ENCODE measurements around the gene RFESD. TPM values are rescaled to one million over a fixed set of nuclear protein-coding genes. Genes with fewer than 3 reads are reported as not detected.

Gene RFESD
- polyA plus RNA-seq, 3 donors, result 0.15 to 1.4 (median 0.24) TPM

GRCh38 chr5:95664204-95664786 lies 17.7 kb downstream of the RFESD start:
- Mint-ChIP-seq H3K9me3 (no peaks in the 10 kb centered on the region), H3K4me3 (no peak overlapping the region), H3K27me3 (ENCODE audit: low read depth in 3 of 3) (no peaks in the 10 kb centered on the region), H3K27ac (no peak overlapping the region), H3K4me1 (peaks cover 7% of the 10 kb centered on the region), H3K36me3 (no peaks in the 10 kb centered on the region)
- no peak overlapping the region for H3K4me2 ChIP-seq (replicated peaks; ENCODE audit: extremely low read depth, low read length, poor library complexity, severe bottlenecking)
- H3K4me3 ChIP-seq (replicated peaks in 1 of 3; ENCODE audit: low read depth in 2 of 3, low read length in 3 of 3), result no peak overlapping the region
- TF ChIP-seq CTCF (IDR thresholded peaks at IDR 0.05), result peak; percentile 84
- H3K36me3 ChIP-seq (replicated peaks in 1 of 2; ENCODE audit: control insufficient read depth in 1 of 2, insufficient read depth in 2 of 2, low read length in 2 of 2), result no peaks in the 10 kb centered on the region
- H3K9me3 ChIP-seq (replicated peaks in 1 of 2; ENCODE audit: control insufficient read depth in 1 of 2, insufficient read depth in 1 of 2, low read length in 2 of 2), result no peaks in the 10 kb centered on the region
- intact Hi-C loops (cut with micrococcal nuclease), result loop anchor here in 1 of 2 donors (5.0 kb wide), 1 partner anchor 933 kb away; no protein-coding TSS in a partner anchor
- H3K9ac ChIP-seq (ENCODE audit: insufficient read depth, low read length, poor library complexity, severe bottlenecking), result no peak overlapping the region
- H2AFZ ChIP-seq (ENCODE audit: insufficient read depth, low read depth, low read length, poor library complexity, severe bottlenecking), result no peak overlapping the region
- no peaks in the 10 kb centered on the region for H4K20me1 ChIP-seq (ENCODE audit: insufficient read depth, low read length)
- H3K27me3 ChIP-seq (ENCODE audit: control insufficient read depth in 2 of 2, insufficient read depth in 2 of 2, low read length in 2 of 2), result no peaks in the 10 kb centered on the region
- peaks cover 3 to 10% of the 10 kb centered on the region in 2 donors for H3K4me1 ChIP-seq (ENCODE audit: control insufficient read depth in 1 of 2, insufficient read depth in 2 of 2, low read length in 2 of 2)
- DNase-seq, result peak in 2 of 3 donors; percentile 21 to 44
- 67% methylated on average over 1 of the region's 3 CpGs for WGBS (ENCODE audit: insufficient coverage)
- H3K27ac ChIP-seq (ENCODE audit: low read depth in 1 of 2, low read length in 2 of 2), result no peak overlapping the region
- H3K79me2 ChIP-seq (ENCODE audit: insufficient read depth, low read length), result no peaks in the 10 kb centered on the region

GRCh38 chr5:95667061-95667618 lies 20.6 kb downstream of the RFESD start:
- no peaks in the 10 kb centered on the region for H3K27me3 Mint-ChIP-seq (ENCODE audit: low read depth in 3 of 3)
- no peaks in the 10 kb centered on the region for H3K9me3 ChIP-seq (replicated peaks in 1 of 2; ENCODE audit: control insufficient read depth in 1 of 2, insufficient read depth in 1 of 2, low read length in 2 of 2)
- no peaks in the 10 kb centered on the region for H3K36me3 Mint-ChIP-seq
- intact Hi-C loops (cut with micrococcal nuclease), result loop anchor here in 1 of 2 donors (5.0 kb wide), 1 partner anchor 180 kb away; no protein-coding TSS in a partner anchor
- H3K9me3 Mint-ChIP-seq, result no peaks in the 10 kb centered on the region
- no peak overlapping the region for H3K27ac ChIP-seq (ENCODE audit: low read depth in 1 of 2, low read length in 2 of 2)
- H3K79me2 ChIP-seq (ENCODE audit: insufficient read depth, low read length), result no peaks in the 10 kb centered on the region
- no peaks in the 10 kb centered on the region for H3K36me3 ChIP-seq (replicated peaks in 1 of 2; ENCODE audit: control insufficient read depth in 1 of 2, insufficient read depth in 2 of 2, low read length in 2 of 2)
- H3K4me3 ChIP-seq (replicated peaks in 1 of 3; ENCODE audit: low read depth in 2 of 3, low read length in 3 of 3), result no peak overlapping the region
- no peak overlapping the region for H3K27ac Mint-ChIP-seq
- H3K4me2 ChIP-seq (replicated peaks; ENCODE audit: extremely low read depth, low read length, poor library complexity, severe bottlenecking), result no peak overlapping the region
- peak in 2 of 3 donors; percentile 31 to 32 for DNase-seq
- peaks cover 11% of the 10 kb centered on the region for H3K4me1 Mint-ChIP-seq
- H4K20me1 ChIP-seq (ENCODE audit: insufficient read depth, low read length), result no peaks in the 10 kb centered on the region
- H3K4me1 ChIP-seq (ENCODE audit: control insufficient read depth in 1 of 2, insufficient read depth in 2 of 2, low read length in 2 of 2), result peaks cover 6 to 10% of the 10 kb centered on the region in 2 donors
- no peak overlapping the region for H3K9ac ChIP-seq (ENCODE audit: insufficient read depth, low read length, poor library complexity, severe bottlenecking)
- no peaks in the 10 kb centered on the region for H3K27me3 ChIP-seq (ENCODE audit: control insufficient read depth in 2 of 2, insufficient read depth in 2 of 2, low read length in 2 of 2)
- H2AFZ ChIP-seq (ENCODE audit: insufficient read depth, low read depth, low read length, poor library complexity, severe bottlenecking), result no peak overlapping the region
- H3K4me3 Mint-ChIP-seq, result no peak overlapping the region
- no CpG with 5 or more reads among the region's 4 CpGs for WGBS (ENCODE audit: insufficient coverage)
- no peak for TF ChIP-seq CTCF (IDR thresholded peaks at IDR 0.05)
